ENCODE results near the gene RXRA.

- no peak for TF ChIP-seq CTCF (IDR thresholded peaks at IDR 0.05; ENCODE audit: borderline replicate concordance, extremely low read depth, low read length, poor library complexity, severe bottlenecking)
- no peak for TF ChIP-seq EZH2 (IDR thresholded peaks at IDR 0.05; ENCODE audit: borderline replicate concordance, low read depth, low read length, severe bottlenecking)
Observed at GRCh38 chr9:134451700-134452458, 125.6 kb downstream of the RXRA start.
